ENCODE measurements around the gene SAT2.
A peak's percentile ranks its signal among the peaks of the same experiment; 100 is the strongest.
"Not testable (repeated sequence)": the region's sequence is repeated elsewhere in the genome, so short reads cannot be mapped to it uniquely, and the experiment has no call there.

SAT2 gene

GRCh38 chr17:7632492-7632894 lies 4.9 kb upstream of the SAT2 start:
- Histone ChIP-seq H3K4me1 (ENCODE audit: control insufficient read depth in 1 of 2, insufficient read depth in 2 of 2, low read length in 2 of 2) (no peaks in the 10 kb centered on the region), H3K4me3 (ENCODE audit: low read depth in 1 of 2, low read length in 2 of 2) (no peak overlapping the region), H3K9me3 (ENCODE audit: control insufficient read depth in 1 of 2, low read length in 2 of 2) (no peaks in the 10 kb centered on the region), H3K27ac (ENCODE audit: low read length) (no peak overlapping the region), H3K27me3 (ENCODE audit: low read depth, low read length) (no peaks in the 10 kb centered on the region), H3K36me3 (ENCODE audit: control insufficient read depth in 1 of 2, insufficient read depth in 2 of 2, low read length in 2 of 2) (no peaks in the 10 kb centered on the region)

GRCh38 chr17:7631398-7632380 lies 4.1 kb upstream of the SAT2 start:
- no peak overlapping the region for H3K27ac ChIP-seq (ENCODE audit: low read length)
- no peak overlapping the region for H3K4me3 ChIP-seq (ENCODE audit: low read depth in 1 of 2, low read length in 2 of 2)
- H3K27me3 ChIP-seq (ENCODE audit: low read depth, low read length): no peaks in the 10 kb centered on the region
- H3K9me3 ChIP-seq (ENCODE audit: control insufficient read depth in 1 of 2, low read length in 2 of 2): no peaks in the 10 kb centered on the region
- peaks cover 4% of the 10 kb centered on the region in 2 donors for H3K4me1 ChIP-seq (ENCODE audit: control insufficient read depth in 1 of 2, insufficient read depth in 2 of 2, low read length in 2 of 2)
- no peaks in the 10 kb centered on the region for H3K36me3 ChIP-seq (ENCODE audit: control insufficient read depth in 1 of 2, insufficient read depth in 2 of 2, low read length in 2 of 2)

GRCh38 chr17:7629939-7630571 lies 2.4 kb upstream of the SAT2 start, which contains the start of gene SHBG:
SHBG (plus strand) TSS chr17:7630135; CDS start chr17:7630173, 38 bp downstream.
- Histone ChIP-seq H3K27me3 (ENCODE audit: low read depth, low read length) (no peaks in the 10 kb centered on the region), H3K27ac (ENCODE audit: low read length) (no peak within 1 kb of the TSS), H3K4me3 (ENCODE audit: low read depth in 1 of 2, low read length in 2 of 2) (no peak within 1 kb of the TSS), H3K9me3 (ENCODE audit: control insufficient read depth in 1 of 2, low read length in 2 of 2) (no peaks in the 10 kb centered on the region), H3K4me1 (ENCODE audit: control insufficient read depth in 1 of 2, insufficient read depth in 2 of 2, low read length in 2 of 2) (peaks cover 5 to 10% of the 10 kb centered on the region in 2 donors), H3K36me3 (ENCODE audit: control insufficient read depth in 1 of 2, insufficient read depth in 2 of 2, low read length in 2 of 2) (no peaks in the 10 kb centered on the region)

GRCh38 chr17:7626956-7627249 lies 718 bp downstream of the SAT2 start:
- peak overlapping the region; percentile 95 for H3K27ac ChIP-seq (ENCODE audit: low read length)

GRCh38 chr17:7626307-7626706 lies 1.3 kb downstream of the SAT2 start:
- Histone ChIP-seq H3K4me1 (ENCODE audit: control insufficient read depth in 1 of 2, insufficient read depth in 2 of 2, low read length in 2 of 2) (peaks cover 5 to 10% of the 10 kb centered on the region in 2 donors), H3K36me3 (ENCODE audit: control insufficient read depth in 1 of 2, insufficient read depth in 2 of 2, low read length in 2 of 2) (no peaks in the 10 kb centered on the region), H3K27ac (ENCODE audit: low read length) (no peak overlapping the region), H3K27me3 (ENCODE audit: low read depth, low read length) (no peaks in the 10 kb centered on the region), H3K9me3 (ENCODE audit: control insufficient read depth in 1 of 2, low read length in 2 of 2) (no peaks in the 10 kb centered on the region), H3K4me3 (ENCODE audit: low read depth in 1 of 2, low read length in 2 of 2) (peak overlapping the region; percentile 77 to 89)

More at GRCh38 chr17:7626956-7627249, 718 bp downstream of the SAT2 start:
- H3K4me1 ChIP-seq (ENCODE audit: control insufficient read depth in 1 of 2, insufficient read depth in 2 of 2, low read length in 2 of 2): peaks cover 5 to 10% of the 10 kb centered on the region in 2 donors
- H3K27me3 ChIP-seq (ENCODE audit: low read depth, low read length): no peaks in the 10 kb centered on the region
- H3K36me3 ChIP-seq (ENCODE audit: control insufficient read depth in 1 of 2, insufficient read depth in 2 of 2, low read length in 2 of 2): no peaks in the 10 kb centered on the region
- H3K9me3 ChIP-seq (ENCODE audit: control insufficient read depth in 1 of 2, low read length in 2 of 2): no peaks in the 10 kb centered on the region
- H3K4me3 ChIP-seq (ENCODE audit: low read depth in 1 of 2, low read length in 2 of 2): peak overlapping the region; percentile 77 to 89

GRCh38 chr17:7625749-7626148 lies 1.9 kb downstream of the SAT2 start:
- not testable (repeated sequence) for H3K4me3 ChIP-seq (ENCODE audit: low read depth in 1 of 2, low read length in 2 of 2); H3K27me3 ChIP-seq (ENCODE audit: low read depth, low read length); H3K4me1 ChIP-seq (ENCODE audit: control insufficient read depth in 1 of 2, insufficient read depth in 2 of 2, low read length in 2 of 2); H3K36me3 ChIP-seq (ENCODE audit: control insufficient read depth in 1 of 2, insufficient read depth in 2 of 2, low read length in 2 of 2); H3K27ac ChIP-seq (ENCODE audit: low read length); H3K9me3 ChIP-seq (ENCODE audit: control insufficient read depth in 1 of 2, low read length in 2 of 2)

GRCh38 chr17:7623661-7624060 lies 4.0 kb downstream of the SAT2 start:
- Histone ChIP-seq H3K9me3 (ENCODE audit: control insufficient read depth in 1 of 2, low read length in 2 of 2) (no peaks in the 10 kb centered on the region), H3K36me3 (ENCODE audit: control insufficient read depth in 1 of 2, insufficient read depth in 2 of 2, low read length in 2 of 2) (no peaks in the 10 kb centered on the region), H3K4me3 (ENCODE audit: low read depth in 1 of 2, low read length in 2 of 2) (no peak overlapping the region), H3K27me3 (ENCODE audit: low read depth, low read length) (no peaks in the 10 kb centered on the region), H3K27ac (ENCODE audit: low read length) (no peak overlapping the region), H3K4me1 (ENCODE audit: control insufficient read depth in 1 of 2, insufficient read depth in 2 of 2, low read length in 2 of 2) (peaks cover 5 to 10% of the 10 kb centered on the region in 2 donors)

GRCh38 chr17:7620835-7621234 lies 6.8 kb downstream of the SAT2 start:
- Histone ChIP-seq H3K4me3 (ENCODE audit: low read depth in 1 of 2, low read length in 2 of 2) (no peak overlapping the region), H3K27me3 (ENCODE audit: low read depth, low read length) (no peaks in the 10 kb centered on the region), H3K4me1 (ENCODE audit: control insufficient read depth in 1 of 2, insufficient read depth in 2 of 2, low read length in 2 of 2) (no peaks in the 10 kb centered on the region), H3K36me3 (ENCODE audit: control insufficient read depth in 1 of 2, insufficient read depth in 2 of 2, low read length in 2 of 2) (no peaks in the 10 kb centered on the region), H3K27ac (ENCODE audit: low read length) (no peak overlapping the region), H3K9me3 (ENCODE audit: control insufficient read depth in 1 of 2, low read length in 2 of 2) (no peaks in the 10 kb centered on the region)

GRCh38 chr17:7618608-7619007 lies 9.0 kb downstream of the SAT2 start:
- Histone ChIP-seq H3K36me3 (ENCODE audit: control insufficient read depth in 1 of 2, insufficient read depth in 2 of 2, low read length in 2 of 2) (no peaks in the 10 kb centered on the region), H3K27ac (ENCODE audit: low read length) (no peak overlapping the region), H3K4me3 (ENCODE audit: low read depth in 1 of 2, low read length in 2 of 2) (no peak overlapping the region), H3K9me3 (ENCODE audit: control insufficient read depth in 1 of 2, low read length in 2 of 2) (no peaks in the 10 kb centered on the region), H3K4me1 (ENCODE audit: control insufficient read depth in 1 of 2, insufficient read depth in 2 of 2, low read length in 2 of 2) (peaks cover under 1 to 3% of the 10 kb centered on the region in 2 donors), H3K27me3 (ENCODE audit: low read depth, low read length) (no peaks in the 10 kb centered on the region)

GRCh38 chr17:7615265-7615747 lies 12.3 kb downstream of the SAT2 start:
- Histone ChIP-seq H3K4me3 (ENCODE audit: low read depth in 1 of 2, low read length in 2 of 2) (peak overlapping the region; percentile 50 to 61), H3K27me3 (ENCODE audit: low read depth, low read length) (no peaks in the 10 kb centered on the region), H3K36me3 (ENCODE audit: control insufficient read depth in 1 of 2, insufficient read depth in 2 of 2, low read length in 2 of 2) (peaks cover 0 to 3% of the 10 kb centered on the region in 2 donors), H3K4me1 (ENCODE audit: control insufficient read depth in 1 of 2, insufficient read depth in 2 of 2, low read length in 2 of 2) (peaks cover 13 to 29% of the 10 kb centered on the region in 2 donors), H3K27ac (ENCODE audit: low read length) (no peak overlapping the region), H3K9me3 (ENCODE audit: control insufficient read depth in 1 of 2, low read length in 2 of 2) (no peaks in the 10 kb centered on the region)

- Histone ChIP-seq H3K4me3 (ENCODE audit: low read depth in 1 of 2, low read length in 2 of 2) (peak within 1 kb of the TSS; percentile 86), H3K27ac (ENCODE audit: low read length) (peak within 1 kb of the TSS; percentile 68), H3K27me3 (ENCODE audit: low read depth, low read length) (no peaks in the 10 kb centered on the region), H3K4me1 (ENCODE audit: control insufficient read depth in 1 of 2, insufficient read depth in 2 of 2, low read length in 2 of 2) (peaks cover 13 to 29% of the 10 kb centered on the region in 2 donors), H3K36me3 (ENCODE audit: control insufficient read depth in 1 of 2, insufficient read depth in 2 of 2, low read length in 2 of 2) (peaks cover 0 to 3% of the 10 kb centered on the region in 2 donors), H3K9me3 (ENCODE audit: control insufficient read depth in 1 of 2, low read length in 2 of 2) (no peaks in the 10 kb centered on the region)
These were observed 13.0 kb downstream of the SAT2 start, which contains the start of gene FXR2 for GRCh38 chr17:7614425-7615264. FXR2 (minus strand) TSS chr17:7614897; CDS start chr17:7614532, 365 bp downstream.

Data from muscle layer of duodenum (tissue), 2 donors.